ENCODE measurements around the gene FAM120A. TPM values are rescaled to one million over a fixed set of nuclear protein-coding genes. Genes with fewer than 3 reads are reported as not detected.

Gene FAM120A
- total RNA-seq, 1 experiment from 2014 or later: 70.5 TPM

- Histone ChIP-seq H3K36me3 (ENCODE audit: control insufficient read depth, insufficient read depth, low read length) (no peaks in the 10 kb centered on the region; the same call in 1 of the 2 replicates), H3K27me3 (ENCODE audit: control insufficient read depth, insufficient read depth, low read length) (no peaks in the 10 kb centered on the region), H3K9me3 (ENCODE audit: control insufficient read depth, insufficient read depth, low read depth, low read length) (no peaks in the 10 kb centered on the region), H3K4me3 (ENCODE audit: low read depth in 2 of 2, low read length in 2 of 2) (peak overlapping the region; percentile 52 to 59), H3K4me1 (ENCODE audit: control insufficient read depth, insufficient read depth, low read length) (peaks cover 10% of the 10 kb centered on the region), H3K27ac (ENCODE audit: low read length) (peak overlapping the region; percentile 69; the same call in 1 of the 2 replicates)
- CTCF ChIA-PET: no interaction called here
- ATAC-seq (peak; percentile 47; the same call in 1 of the 2 replicates), DNase-seq (ENCODE audit: low read depth, low spot score) (no peak)
- TF ChIP-seq SIN3A (IDR thresholded peaks at IDR 0.05; ENCODE audit: borderline replicate concordance, insufficient read depth, low read depth, low read length) (no peak), TCF7L2 (IDR thresholded peaks at IDR 0.05; ENCODE audit: low read depth, low read length) (no peak), CTCF (IDR thresholded peaks at IDR 0.05) (no peak), REST (IDR thresholded peaks at IDR 0.05; ENCODE audit: insufficient read depth in 1 of 2, low read depth in 2 of 2, low read length in 1 of 2) (no peak), POLR2AphosphoS5 (IDR thresholded peaks at IDR 0.05; ENCODE audit: low read depth, low read length) (no peak)
- POLR2A ChIA-PET: interaction anchor here (0.5 kb wide), 1 partner anchor 249 kb away, joined by 16 read pairs; no protein-coding TSS in a partner anchor
- no TSS peak for BruUV-seq (replicated peaks)
- intact Hi-C loops (cut with micrococcal nuclease; ENCODE audit: unreplicated experiment): no loop called here
- in situ Hi-C loops (cut with HindIII; ENCODE audit: low pct_unique_long_range_greater_than_20kb, low sequenced_read_pairs): no loop called here
Measured at GRCh38 chr9:93574900-93575795, 123.7 kb downstream of the FAM120A start.

DNA sequence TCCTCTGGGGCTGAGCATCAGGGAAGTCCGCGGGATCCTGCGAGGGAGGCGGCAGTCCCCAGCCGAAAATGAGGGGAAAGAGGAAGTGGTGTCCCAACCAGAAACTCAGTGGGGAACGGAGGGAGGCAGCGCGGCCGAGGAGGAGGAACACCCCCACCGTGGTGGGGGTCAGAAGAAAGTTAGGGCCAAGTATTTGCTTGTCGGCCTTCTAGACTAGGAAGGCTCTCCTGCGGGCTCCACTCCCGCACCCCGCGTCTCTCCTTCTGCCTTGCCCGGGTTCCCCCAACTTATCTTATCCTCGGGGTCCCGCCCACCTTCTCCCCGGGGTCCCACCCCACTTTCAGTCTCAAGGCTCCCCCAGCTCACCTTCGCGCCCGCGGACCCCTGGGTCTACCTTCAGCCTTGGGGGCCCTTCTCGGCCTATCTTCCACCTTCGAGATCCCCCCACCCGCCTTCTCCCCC is 124.3 kb downstream of the FAM120A start:
- POLR2A ChIA-PET: no interaction called here
- DNase-seq (ENCODE audit: low read depth, low spot score): no peak
- peak overlapping the region; percentile 69; the same call in 1 of the 2 replicates for H3K27ac ChIP-seq (ENCODE audit: low read length)
- no peak for TF ChIP-seq SIN3A (IDR thresholded peaks at IDR 0.05; ENCODE audit: borderline replicate concordance, insufficient read depth, low read depth, low read length)
- TF ChIP-seq TCF7L2 (IDR thresholded peaks at IDR 0.05; ENCODE audit: low read depth, low read length): no peak
- no peak for TF ChIP-seq REST (IDR thresholded peaks at IDR 0.05; ENCODE audit: insufficient read depth in 1 of 2, low read depth in 2 of 2, low read length in 1 of 2)
- no peak for TF ChIP-seq POLR2AphosphoS5 (IDR thresholded peaks at IDR 0.05; ENCODE audit: low read depth, low read length)
- TF ChIP-seq CTCF (IDR thresholded peaks at IDR 0.05): no peak
- in situ Hi-C loops (cut with HindIII; ENCODE audit: low pct_unique_long_range_greater_than_20kb, low sequenced_read_pairs) (no loop called here), intact Hi-C loops (cut with micrococcal nuclease; ENCODE audit: unreplicated experiment) (no loop called here)
- no peaks in the 10 kb centered on the region for H3K27me3 ChIP-seq (ENCODE audit: control insufficient read depth, insufficient read depth, low read length)
- peak; percentile 37 for ATAC-seq
- no peaks in the 10 kb centered on the region; the same call in 1 of the 2 replicates for H3K36me3 ChIP-seq (ENCODE audit: control insufficient read depth, insufficient read depth, low read length)
- peak overlapping the region; percentile 52 to 59 for H3K4me3 ChIP-seq (ENCODE audit: low read depth in 2 of 2, low read length in 2 of 2)
- peaks cover 10% of the 10 kb centered on the region for H3K4me1 ChIP-seq (ENCODE audit: control insufficient read depth, insufficient read depth, low read length)
- no TSS peak for BruUV-seq (replicated peaks)
- CTCF ChIA-PET: no interaction called here
- H3K9me3 ChIP-seq (ENCODE audit: control insufficient read depth, insufficient read depth, low read depth, low read length): no peaks in the 10 kb centered on the region
